ENCODE data around the gene WFDC9.
"Not testable (repeated sequence)": the region's sequence is repeated elsewhere in the genome, so short reads cannot be mapped to it uniquely, and the experiment has no call there.

The WFDC9 gene

GRCh38 chr20:45579184-45579583, 51.9 kb downstream of the WFDC9 start, which contains the start of gene WFDC8:
TSS of gene WFDC8 (minus strand) at chr20:45579284. CDS start at chr20:45579247, 37 bp downstream.
- Histone ChIP-seq H3K27ac (no peak within 1 kb of the TSS), H3K4me3 (no peak within 1 kb of the TSS), H3K9ac (no peak within 1 kb of the TSS)

GRCh38 chr20:45578231-45578630, 52.9 kb downstream of the WFDC9 start:
- Histone ChIP-seq H3K27me3 (no peaks in the 10 kb centered on the region), H3K36me3 (no peaks in the 10 kb centered on the region), H3K27ac (no peak overlapping the region), H3K4me1 (peaks cover 0 to 7% (median 0%) of the 10 kb centered on the region in 10 experiments; a peak in 1 of 20 replicates), H3K9ac (no peak overlapping the region), H3K9me3 (replicated peaks in 1 of 11) (peaks cover 0 to 5% (median 0%) of the 10 kb centered on the region in 11 experiments; a peak in 2 of 22 replicates), H3K4me3 (no peak overlapping the region), H4K20me1 (no peaks in the 10 kb centered on the region), H3K4me2 (no peak overlapping the region)
- TF ChIP-seq Cebpa-rat (IDR thresholded peaks at IDR 0.05): no peak

More at GRCh38 chr20:45579184-45579583, 51.9 kb downstream of the WFDC9 start, which contains the start of gene WFDC8:
- H3K4me1 ChIP-seq: peaks cover 0 to 7% (median 0%) of the 10 kb centered on the region in 10 experiments; a peak in 1 of 20 replicates
- no peak within 1 kb of the TSS for H3K4me2 ChIP-seq
- no peaks in the 10 kb centered on the region for H3K27me3 ChIP-seq
- no peaks in the 10 kb centered on the region for H3K9me3 ChIP-seq (replicated peaks in 1 of 11)
- TF ChIP-seq Cebpa-rat (IDR thresholded peaks at IDR 0.05): no peak
- no peaks in the 10 kb centered on the region for H4K20me1 ChIP-seq
- no peaks in the 10 kb centered on the region for H3K36me3 ChIP-seq

- H3K4me3 ChIP-seq: no peak overlapping the region
- H4K20me1 ChIP-seq: no peaks in the 10 kb centered on the region
- no peak overlapping the region for H3K9ac ChIP-seq
- no peak overlapping the region for H3K4me2 ChIP-seq
- peaks cover 0 to 7% (median 0%) of the 10 kb centered on the region in 10 experiments; a peak in 1 of 20 replicates for H3K4me1 ChIP-seq
- H3K36me3 ChIP-seq: no peaks in the 10 kb centered on the region
- H3K27ac ChIP-seq: no peak overlapping the region
- no peak for TF ChIP-seq Cebpa-rat (IDR thresholded peaks at IDR 0.05)
- H3K9me3 ChIP-seq (replicated peaks in 1 of 11): peaks cover 0 to 5% (median 0%) of the 10 kb centered on the region in 11 experiments; a peak in 2 of 22 replicates
- H3K27me3 ChIP-seq: no peaks in the 10 kb centered on the region
Observed at GRCh38 chr20:45576995-45577394, 54.1 kb downstream of the WFDC9 start.

- no peak overlapping the region for H3K4me3 ChIP-seq
- H4K20me1 ChIP-seq: no peaks in the 10 kb centered on the region
- H3K27ac ChIP-seq: no peak overlapping the region
- H3K4me2 ChIP-seq: no peak overlapping the region
- H3K27me3 ChIP-seq: no peaks in the 10 kb centered on the region
- no peaks in the 10 kb centered on the region for H3K36me3 ChIP-seq
- H3K9ac ChIP-seq: no peak overlapping the region
- no peak for TF ChIP-seq Cebpa-rat (IDR thresholded peaks at IDR 0.05)
- peaks cover 0 to 5% (median 0%) of the 10 kb centered on the region in 11 experiments; a peak in 2 of 22 replicates for H3K9me3 ChIP-seq (replicated peaks in 1 of 11)
- H3K4me1 ChIP-seq: no peaks in the 10 kb centered on the region
Observed at GRCh38 chr20:45575931-45576330, 55.2 kb downstream of the WFDC9 start.

GRCh38 chr20:45569650-45570049, 61.4 kb downstream of the WFDC9 start:
- H3K9ac ChIP-seq; H3K4me1 ChIP-seq; H3K4me3 ChIP-seq; H3K9me3 ChIP-seq (replicated peaks in 1 of 11); H4K20me1 ChIP-seq; H3K4me2 ChIP-seq; H3K27ac ChIP-seq; H3K27me3 ChIP-seq; H3K36me3 ChIP-seq: not testable (repeated sequence)

GRCh38 chr20:45564760-45565276, 66.3 kb downstream of the WFDC9 start:
- no peak overlapping the region for H3K27ac ChIP-seq
- no peak for TF ChIP-seq Cebpa-rat (IDR thresholded peaks at IDR 0.05)
- peaks cover 0 to 3% (median 0%) of the 10 kb centered on the region in 11 experiments; a peak in 1 of 22 replicates for H3K9me3 ChIP-seq (replicated peaks in 1 of 11)
- H4K20me1 ChIP-seq: no peaks in the 10 kb centered on the region
- H3K4me2 ChIP-seq: no peak overlapping the region
- no peak overlapping the region for H3K9ac ChIP-seq
- H3K4me3 ChIP-seq: no peak overlapping the region
- H3K27me3 ChIP-seq: no peaks in the 10 kb centered on the region
- no peaks in the 10 kb centered on the region for H3K36me3 ChIP-seq
- peaks cover 0 to 10% (median 6%) of the 10 kb centered on the region in 10 experiments; a peak in 11 of 20 replicates for H3K4me1 ChIP-seq
